Right ventricle myocardium inferior (tissue), 1 donor: ENCODE data around the gene RABL6. TPM values are rescaled to one million over a fixed set of nuclear protein-coding genes. Genes with fewer than 3 reads are reported as not detected.
"Not testable (repeated sequence)": the region's sequence is repeated elsewhere in the genome, so short reads cannot be mapped to it uniquely, and the experiment has no call there.

Source experiments
- ATAC-seq: fragments of 200-7000 bp; cut with Tn5 transposase; one replicate; pipeline ENCODE4 v1.9.1; 2020; ENCODE audit warnings: mild to moderate bottlenecking, moderate library complexity
- DNase-seq: peaks from one replicate; pipeline ENCODE4 v3.0.0; 2021; ENCODE audit errors: missing footprints
- intact Hi-C: fragments of 100-400 bp; cut with DNase I; formaldehyde crosslinking; loops from one replicate; pipeline ENCODE4 v1.11.0; 2022
- total RNA-seq: library from RNA; stranded (reverse); fragmentation: NEBNext Ultra II Directional; extraction: Animal tissue kit (Norgen Biotek cat#: 25700); gene quantifications from one replicate; pipeline ENCODE4 v1.2.1, GENCODE V29; 2021
- donor health status: DM: no; HTN: yes; CAD: no; lungs with severe emphysema.

Gene RABL6
- total RNA-seq, 1 donor from 2014 or later, result 69.5 TPM

- ATAC-seq (no peak), DNase-seq (no peak)
- intact Hi-C loops, result loop anchor here (5.0 kb wide), 1 partner anchor 187 kb away; the partner anchor contains the start of gene ABCA2
Observed at GRCh38 chr9:136840140-136840876, 32.6 kb downstream of the RABL6 start.

- DNase-seq (no peak), ATAC-seq (no peak)
- intact Hi-C loops, result loop anchor here (5.0 kb wide), 1 partner anchor 186 kb away; the partner anchor contains the start of gene ABCA2
Observed at GRCh38 chr9:136840877-136841645, 33.3 kb downstream of the RABL6 start.

DNA sequence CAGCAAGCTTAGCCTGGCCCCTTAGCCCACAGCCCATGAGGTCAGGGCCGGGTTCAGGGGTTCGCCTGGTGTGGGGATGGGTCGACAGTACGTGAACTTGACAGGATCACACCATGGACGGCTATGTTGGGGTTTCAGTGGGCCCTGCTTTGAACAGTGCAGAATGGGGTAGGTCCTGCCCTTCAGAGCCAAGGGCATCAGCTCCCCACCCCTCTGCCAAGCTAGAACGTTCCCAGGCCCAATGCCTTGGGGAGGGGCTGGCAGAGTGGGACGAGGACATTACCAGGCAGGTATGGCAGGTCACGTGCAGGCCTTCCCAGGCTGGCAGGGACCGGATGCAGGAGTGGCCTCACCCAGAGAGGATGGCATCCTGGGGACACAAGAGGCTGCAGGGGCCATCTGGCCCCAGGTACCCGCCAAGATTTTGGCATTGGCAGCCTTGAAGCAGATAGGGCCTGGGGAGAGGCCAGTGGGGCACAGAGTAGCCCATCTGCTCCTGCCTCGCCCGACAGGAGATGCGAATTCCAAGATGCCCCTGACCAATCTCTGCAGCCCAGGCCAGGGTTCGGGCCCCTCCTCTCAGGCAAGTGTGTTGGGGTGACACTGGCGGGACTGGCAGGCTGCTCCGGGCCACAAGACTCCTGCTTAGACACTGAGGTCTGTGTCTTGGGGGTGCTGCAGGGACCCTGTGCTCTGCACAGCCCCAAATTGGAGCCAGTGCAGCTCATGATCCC, 34.1 kb downstream of the RABL6 start:
- intact Hi-C loops, result loop anchor here (5.0 kb wide), 1 partner anchor 185 kb away; the partner anchor contains the start of gene ABCA2
- not testable (repeated sequence) for ATAC-seq, DNase-seq

- DNase-seq (peak; percentile 88), ATAC-seq (peak; percentile 82)
- intact Hi-C loops, result loop anchor here (5.0 kb wide), 1 partner anchor 185 kb away; the partner anchor contains the start of gene ABCA2
Observed at GRCh38 chr9:136842380-136842948, 34.7 kb downstream of the RABL6 start, which contains the start of gene AJM1. TSS of gene AJM1 (plus strand) at chr9:136842478. CDS start at chr9:136844415, 1,937 bp downstream.

- not testable (repeated sequence) for DNase-seq, ATAC-seq
- intact Hi-C loops, result loop anchor here (5.0 kb wide), 1 partner anchor 184 kb away; the partner anchor contains the start of gene ABCA2
Observed at GRCh38 chr9:136843159-136843800, 35.5 kb downstream of the RABL6 start.

- DNase-seq, ATAC-seq: not testable (repeated sequence)
- intact Hi-C loops, result loop anchor here (5.0 kb wide), 1 partner anchor 183 kb away; the partner anchor contains the start of gene ABCA2
Observed at GRCh38 chr9:136843801-136844740, 36.3 kb downstream of the RABL6 start.

- ATAC-seq (no peak), DNase-seq (no peak)
- intact Hi-C loops, result loop anchor here (5.0 kb wide), 2 partner anchors 57 to 182 kb away; partner anchors contain the start of gene ABCA2
Observed at GRCh38 chr9:136844761-136845464, 37.2 kb downstream of the RABL6 start.

- DNase-seq (no peak), ATAC-seq (no peak)
- intact Hi-C loops, result loop anchor here (5.0 kb wide), 1 partner anchor 57 kb away; no protein-coding TSS in a partner anchor
Observed at GRCh38 chr9:136845465-136846260, 37.9 kb downstream of the RABL6 start.

- ATAC-seq (no peak), DNase-seq (no peak)
- intact Hi-C loops, result loop anchor here (5.0 kb wide), 1 partner anchor 56 kb away; no protein-coding TSS in a partner anchor
Observed at GRCh38 chr9:136846376-136847087, 38.8 kb downstream of the RABL6 start.

- ATAC-seq (peak; percentile 31), DNase-seq (peak; percentile 78)
- intact Hi-C loops, result loop anchor here (5.0 kb wide), 1 partner anchor 55 kb away; no protein-coding TSS in a partner anchor
Observed at GRCh38 chr9:136847088-136847825, 39.5 kb downstream of the RABL6 start.

DNA sequence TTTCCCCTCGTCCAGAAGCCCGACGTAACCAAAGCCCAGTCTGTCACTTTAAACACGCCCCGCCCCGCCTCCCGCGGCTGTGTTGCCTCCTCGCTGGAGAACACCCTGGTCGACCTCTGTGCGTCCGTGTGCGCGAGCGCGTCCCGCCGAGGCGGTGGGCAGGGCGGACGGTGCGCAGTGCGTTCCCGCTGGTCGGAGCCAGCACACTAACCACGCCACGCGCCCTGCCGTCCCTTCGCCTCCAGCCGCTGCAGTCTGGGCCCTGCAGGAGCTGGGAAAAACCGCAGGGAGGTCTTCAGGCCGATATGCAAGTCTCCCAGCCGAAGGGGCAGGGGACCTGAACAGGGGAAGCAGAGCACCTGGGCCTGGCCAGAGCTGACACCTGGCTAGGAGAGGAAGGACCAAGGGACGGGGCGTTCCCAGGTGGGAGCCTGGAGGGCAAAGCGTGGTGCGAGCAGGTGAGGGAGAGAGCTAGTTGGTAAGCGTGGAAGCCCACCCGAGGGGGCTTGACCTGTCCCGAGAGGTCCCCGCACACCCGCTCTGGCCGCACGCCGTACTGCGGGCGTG, 40.2 kb downstream of the RABL6 start:
- ATAC-seq, result peak; percentile 60
- intact Hi-C loops, result loop anchor here (2.0 to 5.0 kb wide), 2 partner anchors 54 to 57 kb away; partner anchors contain the start of gene TMEM141
- DNase-seq, result peak; percentile 96

DNA sequence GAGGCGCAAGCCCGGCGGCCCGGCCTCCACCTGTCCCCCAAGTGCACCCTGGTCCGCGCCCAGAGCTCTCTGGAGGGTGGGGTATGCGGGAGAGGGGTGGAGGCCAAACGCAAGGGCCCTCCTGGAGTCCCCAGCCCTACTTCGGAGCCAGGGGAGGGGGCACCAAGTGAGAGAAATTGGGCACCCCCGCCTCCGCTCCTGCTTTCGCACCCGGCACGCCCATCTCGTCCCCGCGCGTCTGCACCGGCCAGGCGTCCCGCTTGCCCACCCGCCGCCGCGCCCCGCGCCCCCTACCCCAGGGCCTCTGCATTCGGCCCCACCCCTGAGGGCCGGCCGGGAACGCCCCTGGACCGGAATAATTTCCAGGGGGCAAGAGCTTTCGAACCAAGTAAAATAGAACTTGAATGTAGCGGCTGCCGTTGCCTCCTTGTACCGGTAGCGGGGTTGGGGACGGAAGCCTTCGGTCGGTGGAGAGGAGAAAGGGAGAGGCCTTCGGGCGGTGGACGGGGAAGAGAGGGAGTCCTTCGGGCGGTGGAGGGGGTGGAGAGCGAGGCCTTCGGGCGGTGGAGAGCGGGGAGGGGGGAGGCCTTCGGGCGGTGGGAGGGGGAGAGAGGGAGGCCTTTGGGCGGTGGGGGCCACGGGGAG, 40.8 kb downstream of the RABL6 start:
- no peak for DNase-seq
- intact Hi-C loops, result loop anchor here (1.0 to 5.0 kb wide), 4 partner anchors 54 to 129 kb away; partner anchors contain the start of genes FBXW5, PTGDS and TMEM141
- peak; percentile 24 for ATAC-seq
